ENCODE results near the gene CDC37L1. TPM values are rescaled to one million over a fixed set of nuclear protein-coding genes. Genes with fewer than 3 reads are reported as not detected.

CDC37L1 gene
- total RNA-seq, 6 experiments from 2014 or later, result 11.0 to 16.5 (median 12.0) TPM

GRCh38 chr9:4704129-4704528, 24.8 kb downstream of the CDC37L1 start:
- no peak for TF ChIP-seq CTCF (IDR thresholded peaks at IDR 0.05)
- DNase-seq, result no peak
- Mint-ChIP-seq H3K27ac (no peak overlapping the region), H3K36me3 (ENCODE audit: low read depth) (peaks cover 31% of the 10 kb centered on the region), H3K9me3 (no peaks in the 10 kb centered on the region), H3K4me3 (no peak overlapping the region), H3K27me3 (ENCODE audit: insufficient read depth) (no peaks in the 10 kb centered on the region), H3K4me1 (ENCODE audit: low read depth) (peaks cover 11% of the 10 kb centered on the region)

- TF ChIP-seq CTCF (IDR thresholded peaks at IDR 0.05), result no peak
- H3K27me3 Mint-ChIP-seq (ENCODE audit: insufficient read depth), result no peaks in the 10 kb centered on the region
- H3K9me3 Mint-ChIP-seq, result no peaks in the 10 kb centered on the region
- no peak overlapping the region for H3K4me3 Mint-ChIP-seq
- H3K27ac Mint-ChIP-seq, result no peak overlapping the region
- H3K36me3 Mint-ChIP-seq (ENCODE audit: low read depth), result peaks cover 32% of the 10 kb centered on the region
- DNase-seq, result no peak
- H3K4me1 Mint-ChIP-seq (ENCODE audit: low read depth), result peaks cover 11% of the 10 kb centered on the region
These were observed 26.7 kb downstream of the CDC37L1 start for GRCh38 chr9:4706021-4706420.

- no peak overlapping the region for H3K27ac Mint-ChIP-seq
- H3K4me1 Mint-ChIP-seq (ENCODE audit: low read depth), result peaks cover 11% of the 10 kb centered on the region
- TF ChIP-seq CTCF (IDR thresholded peaks at IDR 0.05), result no peak
- H3K36me3 Mint-ChIP-seq (ENCODE audit: low read depth), result peaks cover 21% of the 10 kb centered on the region
- no peaks in the 10 kb centered on the region for H3K27me3 Mint-ChIP-seq (ENCODE audit: insufficient read depth)
- DNase-seq, result no peak
- H3K4me3 Mint-ChIP-seq, result no peak overlapping the region
- no peaks in the 10 kb centered on the region for H3K9me3 Mint-ChIP-seq
These were observed 27.7 kb downstream of the CDC37L1 start for GRCh38 chr9:4706971-4707622.

- Mint-ChIP-seq H3K9me3 (no peaks in the 10 kb centered on the region), H3K27me3 (ENCODE audit: insufficient read depth) (no peaks in the 10 kb centered on the region), H3K27ac (no peak overlapping the region), H3K4me3 (no peak overlapping the region), H3K4me1 (ENCODE audit: low read depth) (peaks cover 2% of the 10 kb centered on the region), H3K36me3 (ENCODE audit: low read depth) (peaks cover 21% of the 10 kb centered on the region)
- TF ChIP-seq CTCF (IDR thresholded peaks at IDR 0.05), result no peak
- DNase-seq, result no peak
These were observed 30.0 kb downstream of the CDC37L1 start for GRCh38 chr9:4709380-4709779.

- H3K4me1 Mint-ChIP-seq (ENCODE audit: low read depth), result no peaks in the 10 kb centered on the region
- TF ChIP-seq CTCF (IDR thresholded peaks at IDR 0.05), result no peak
- H3K9me3 Mint-ChIP-seq, result no peaks in the 10 kb centered on the region
- H3K36me3 Mint-ChIP-seq (ENCODE audit: low read depth), result peaks cover 15% of the 10 kb centered on the region
- no peak overlapping the region for H3K27ac Mint-ChIP-seq
- no peaks in the 10 kb centered on the region for H3K27me3 Mint-ChIP-seq (ENCODE audit: insufficient read depth)
- no peak overlapping the region for H3K4me3 Mint-ChIP-seq
- DNase-seq, result no peak
These were observed 34.5 kb downstream of the CDC37L1 start for GRCh38 chr9:4713849-4714248.
